HepG2 (cell line): ENCODE measurements around the gene TGM6. TPM values are rescaled to one million over a fixed set of nuclear protein-coding genes. Genes with fewer than 3 reads are reported as not detected.
A peak's percentile ranks its signal among the peaks of the same experiment; 100 is the strongest.

Experiments used
- AHR ChIP-seq: IDR thresholded peaks from 2 replicates; pipeline ENCODE4 v1.6.1; 2018; ENCODE audit warnings: missing genetic modification reagents, missing compliant biosample characterization
- BHLHE40 ChIP-seq: IDR thresholded peaks from 2 replicates; pipeline ENCODE4 v1.6.1; 2011; ENCODE audit warnings: low read length, improper control_type of control experiment
- CENPT ChIP-seq: sonication (generic); formaldehyde crosslinking; IDR thresholded peaks from 2 replicates; pipeline ENCODE4 v1.8.0; 2022; ENCODE audit warnings: low read depth, mild to moderate bottlenecking, moderate library complexity, missing genetic modification reagents
- HNF1B ChIP-seq: sonication (generic); formaldehyde crosslinking; IDR thresholded peaks from 2 replicates; pipeline ENCODE4 v1.5.1; 2020; ENCODE audit warnings: mild to moderate bottlenecking, moderate library complexity, missing genetic modification reagents
- SP1 ChIP-seq, 2 experiments: fragments of 450-650 bp in 1 of 2; sonication (generic) in 1 of 2; formaldehyde crosslinking in 1 of 2; IDR thresholded peaks; 2 replicates each; pipeline versions ENCODE4 v1.4.0 to v1.6.1; 2016 to 2020; ENCODE audit warnings: missing genetic modification reagents in 1 of 2
- ZBTB40 ChIP-seq, 2 experiments: fragments of 450-650 bp in 1 of 2; sonication (generic) in 1 of 2; formaldehyde crosslinking in 1 of 2; IDR thresholded peaks; 2 replicates each; pipeline versions ENCODE4 v1.6.1 to v1.8.0; 2016 to 2022; ENCODE audit warnings: antibody characterized with exemption in 1 of 2, mild to moderate bottlenecking in 1 of 2, missing genetic modification reagents in 1 of 2
- ZNF142 ChIP-seq: sonication (generic); formaldehyde crosslinking; IDR thresholded peaks from 2 replicates; pipeline ENCODE4 v1.4.0; 2020; ENCODE audit warnings: missing genetic modification reagents
- ZNF263 ChIP-seq: sonication (generic); formaldehyde crosslinking; IDR thresholded peaks from 2 replicates; pipeline ENCODE4 v1.4.0; 2020; ENCODE audit warnings: missing genetic modification reagents
- ZNF317 ChIP-seq: sonication (generic); formaldehyde crosslinking; IDR thresholded peaks from 2 replicates; pipeline ENCODE4 v1.5.0; 2020; ENCODE audit warnings: mild to moderate bottlenecking, missing genetic modification reagents
- ZSCAN31 ChIP-seq: sonication (generic); formaldehyde crosslinking; IDR thresholded peaks from 2 replicates; pipeline ENCODE4 v1.5.0; 2020; ENCODE audit warnings: low read depth, mild to moderate bottlenecking, missing genetic modification reagents
- polyA plus RNA-seq, 8 experiments: library from polyadenylated mRNA; depleted of rRNA in 3 of 8; stranded (reverse) in 7 of 8; unstranded in 1 of 8; fragments of >200 nt; fragmentation: Illumina TruSeq in 4 of 8; extraction: Trizol in 4 of 8; gene quantifications; 2 replicates each; pipeline versions ENCODE4 v1.2.1 to v1.2.3, GENCODE V29; 2011 to 2016; ENCODE audit warnings: low read depth in 4 of 8, missing spikeins in 1 of 8, mixed read lengths in 1 of 8; ENCODE audit not compliant: insufficient read depth in 1 of 8
- total RNA-seq, 5 experiments: library from RNA; depleted of rRNA; stranded (reverse); fragments of >200 nt; fragmentation: Illumina TruSeq; extraction: Trizol; gene quantifications; 2 replicates each; pipeline ENCODE4 v1.2.3, GENCODE V29; 2016; ENCODE audit warnings: low read depth in 1 of 5

The TGM6 gene
- total and polyA plus RNA-seq, 2 of the 13 experiments (the other 11 are each of a cell fraction or from before 2014, with no cell fraction given): not detected

- TF ChIP-seq ZBTB40 (IDR thresholded peaks at IDR 0.05): peak; percentile 99
- TF ChIP-seq ZBTB40 (CRISPR knock-in tag; IDR thresholded peaks at IDR 0.05): peak; percentile 97
- TF ChIP-seq ZSCAN31 (CRISPR knock-in tag): peak; percentile 99
- TF ChIP-seq AHR (CRISPR knock-in tag): peak; percentile 98
- peak; percentile 65 for TF ChIP-seq ZNF263
- TF ChIP-seq BHLHE40: no peak
- no peak for TF ChIP-seq SP1 (IDR thresholded peaks at IDR 0.05)
- peak; percentile 99 for TF ChIP-seq SP1 (CRISPR knock-in tag; IDR thresholded peaks at IDR 0.05)
- peak; percentile 97 for TF ChIP-seq HNF1B (CRISPR knock-in tag)
- TF ChIP-seq ZNF317: peak; percentile 96
- TF ChIP-seq ZNF142 (CRISPR knock-in tag): peak; percentile 95; the same call in 1 of the 2 replicates
- peak; percentile 98 for TF ChIP-seq CENPT (CRISPR knock-in tag)
Measured at GRCh38 chr20:2470423-2471193, 89.9 kb downstream of the TGM6 start, which contains the start of gene SNRPB (continued).
